SK-N-SH (cell line): ENCODE results near the gene GALNTL6. TPM values are rescaled to one million over a fixed set of nuclear protein-coding genes. Genes with fewer than 3 reads are reported as not detected.

Experiments used
- CTCF ChIA-PET: fragments of 300-600, 350-600 bp; formaldehyde crosslinking; extraction: SDS; loops from one replicate; lab custom pipeline; 2021; lab: Yijun Ruan, JAX
- POLR2A ChIA-PET: fragments of 350-600 bp; sonication (Branson Sonifier 250); formaldehyde crosslinking; extraction: SDS; loops from one replicate; lab custom pipeline; 2020; ENCODE audit warnings: antibody characterized with exemption, inconsistent platforms; lab: Yijun Ruan, JAX
- DNase-seq: peaks from one replicate; pipeline ENCODE4 v3.0.0; 2012
- H2AFZ ChIP-seq: fragments of 200-600 bp; sonication (generic); 2 replicates; pipeline ENCODE4 v1.8.1; 2016; ENCODE audit warnings: antibody characterized with exemption, mild to moderate bottlenecking, low read depth
- H3F3A ChIP-seq: fragments of 200-600 bp; sonication (generic); replicated peaks from 2 replicates; pipeline ENCODE3; 2016; ENCODE audit warnings: antibody characterized with exemption, mild to moderate bottlenecking; ENCODE audit not compliant: insufficient read depth
- H3K27ac ChIP-seq, 2 experiments: fragments of 200-500 bp in 1 of 2; fragments of 200-600 bp in 1 of 2; sonication (Bioruptor generic) in 1 of 2; sonication (generic), shearing (Covaris generic) in 1 of 2; 2 replicates each; pipeline versions ENCODE4 v1.5.1 to v1.6.1; 2014 to 2016; ENCODE audit warnings: low read depth in 2 of 2, inconsistent platforms in 1 of 2, low read length in 1 of 2, mild to moderate bottlenecking in 1 of 2, mixed read lengths in 1 of 2
- H3K27me3 ChIP-seq: fragments of 200-600 bp; sonication (generic), shearing (Covaris generic); 2 replicates; pipeline ENCODE4 v1.6.1; 2016; ENCODE audit warnings: mixed run types; ENCODE audit not compliant: insufficient read depth
- H3K36me3 ChIP-seq, 2 experiments: fragments of 200-500 bp in 1 of 2; fragments of 200-600 bp in 1 of 2; sonication (Bioruptor generic) in 1 of 2; sonication (generic) in 1 of 2; replicated peaks in 1 of 2; 2 replicates each; pipeline versions ENCODE3 to v1.5.1; 2014 to 2016; ENCODE audit warnings: low read length in 1 of 2, mild to moderate bottlenecking in 1 of 2; ENCODE audit not compliant: insufficient read depth in 2 of 2, control insufficient read depth in 1 of 2
- H3K4me1 ChIP-seq, 2 experiments: fragments of 200-500 bp in 1 of 2; fragments of 200-600 bp in 1 of 2; sonication (Bioruptor generic) in 1 of 2; sonication (generic), shearing (Covaris generic) in 1 of 2; 2 replicates each; pipeline versions ENCODE4 v1.5.1 to v1.6.1; 2014 to 2016; ENCODE audit warnings: low read depth in 1 of 2, low read length in 1 of 2, mixed run types in 1 of 2; ENCODE audit not compliant: insufficient read depth in 2 of 2, control insufficient read depth in 1 of 2
- H3K4me2 ChIP-seq: fragments of 200-600 bp; sonication (generic), shearing (Covaris generic); 2 replicates; pipeline ENCODE4 v1.6.1; 2017; ENCODE audit warnings: mixed run types
- H3K4me3 ChIP-seq, 2 experiments: fragments of 200-500 bp in 1 of 2; fragments of 200-600 bp in 1 of 2; sonication (Bioruptor generic) in 1 of 2; sonication (generic), shearing (Covaris generic) in 1 of 2; 2 replicates each; pipeline versions ENCODE4 v1.5.1 to v1.8.1; 2014 to 2016; ENCODE audit warnings: low read depth in 2 of 2, inconsistent platforms in 1 of 2, low read length in 1 of 2, mild to moderate bottlenecking in 1 of 2, mixed read lengths in 1 of 2, moderate library complexity in 1 of 2
- H3K79me2 ChIP-seq: fragments of 200-600 bp; sonication (generic); 2 replicates; pipeline ENCODE4 v1.8.1; 2017; ENCODE audit warnings: mild to moderate bottlenecking; ENCODE audit not compliant: insufficient read depth
- H3K9ac ChIP-seq: fragments of 200-600 bp; sonication (generic); 2 replicates; pipeline ENCODE4 v1.6.1; 2017; ENCODE audit warnings: mixed run types
- H3K9me2 ChIP-seq: fragments of 200-600 bp; sonication (generic); 2 replicates; pipeline ENCODE4 v1.6.1; 2017; ENCODE audit warnings: mixed run types
- H3K9me3 ChIP-seq: fragments of 200-600 bp; sonication (generic); 2 replicates; pipeline ENCODE4 v1.6.1; 2017; ENCODE audit warnings: mixed run types, mild to moderate bottlenecking, moderate library complexity
- H4K20me1 ChIP-seq: fragments of 200-600 bp; sonication (generic); 2 replicates; pipeline ENCODE4 v1.6.1; 2017; ENCODE audit warnings: mild to moderate bottlenecking, mixed run types; ENCODE audit not compliant: insufficient read depth
- CHD2 ChIP-seq: fragments of 150-350 bp; IDR thresholded peaks from 2 replicates; pipeline ENCODE4 v1.6.1; 2018; ENCODE audit warnings: low read length; ENCODE audit not compliant: partially characterized antibody
- ELF1 ChIP-seq: IDR thresholded peaks from 2 replicates; pipeline ENCODE4 v1.4.0; 2012
- EP300 ChIP-seq, 2 experiments: IDR thresholded peaks; 2 replicates each; pipeline versions ENCODE4 v1.4.0 to v1.6.1; 2012; ENCODE audit warnings: borderline replicate concordance in 1 of 2, low read depth in 1 of 2, low read length in 1 of 2
- FOXM1 ChIP-seq: IDR thresholded peaks from 2 replicates; pipeline ENCODE4 v1.4.0; 2012; ENCODE audit warnings: low read depth, mild to moderate bottlenecking
- NFIC ChIP-seq: IDR thresholded peaks from 2 replicates; pipeline ENCODE4 v1.4.0; 2012; ENCODE audit warnings: borderline replicate concordance
- NRF1 ChIP-seq: IDR thresholded peaks from 2 replicates; pipeline ENCODE4 v1.6.1; 2012; ENCODE audit warnings: low read depth, mild to moderate bottlenecking, low read length
- REST ChIP-seq: IDR thresholded peaks from 2 replicates; pipeline ENCODE4 v1.6.1; 2012; ENCODE audit warnings: mild to moderate bottlenecking, low read depth, low read length, moderate library complexity
- TAF1 ChIP-seq: IDR thresholded peaks from 2 replicates; pipeline ENCODE4 v1.6.1; 2012; ENCODE audit warnings: low read depth, mild to moderate bottlenecking, low read length, moderate library complexity, borderline replicate concordance
- TCF12 ChIP-seq: IDR thresholded peaks from 2 replicates; pipeline ENCODE4 v1.4.0; 2012
- USF2 ChIP-seq: fragments of 150-350 bp; IDR thresholded peaks from 2 replicates; pipeline ENCODE4 v1.6.1; 2017; ENCODE audit warnings: antibody characterized with exemption, low read length, low read depth, borderline replicate concordance
- WGBS: methylation state at CpG from one replicate; pipeline ENCODE4 v1.1.6; 2017; ENCODE audit warnings: low lambda C conversion rate; 5-methylcytosine and 5-hydroxymethylcytosine counted together
- polyA plus RNA-seq, 3 experiments: library from polyadenylated mRNA; depleted of rRNA; stranded (reverse); fragments of >200 nt; gene quantifications; 2 replicates each; pipeline ENCODE4 v1.2.3, GENCODE V29; 2012
- TF ChIP-seq, protein P1 (sequence below): fragments of 150-350 bp; IDR thresholded peaks from 2 replicates; pipeline ENCODE4 v1.6.1; 2016; ENCODE audit warnings: mild to moderate bottlenecking, low read depth, low read length

GALNTL6 gene
- polyA plus RNA-seq, 1 of the 3 experiments (the other 2 are of a cell fraction): 0.07 TPM

GRCh38 chr4:173046818-173047217, 1233.6 kb downstream of the GALNTL6 start:
- H3K9me2 ChIP-seq: no peaks in the 10 kb centered on the region
- H2AFZ ChIP-seq: no peak overlapping the region
- no peaks in the 10 kb centered on the region for H3K9me3 ChIP-seq
- CTCF ChIA-PET: interaction anchor here (0.7 to 1.7 kb wide), 4 partner anchors 8 to 255 kb away, joined by 3 to 4 read pairs (median 3); no protein-coding TSS in a partner anchor
- no peak for DNase-seq
- no peaks in the 10 kb centered on the region for H4K20me1 ChIP-seq
- H3F3A ChIP-seq: no peaks in the 10 kb centered on the region
- no peaks in the 10 kb centered on the region for H3K79me2 ChIP-seq
- 77% methylated on average over 5 of the region's 5 CpGs for WGBS
- H3K4me1 ChIP-seq: no peaks in the 10 kb centered on the region; a peak in 2 of 4 replicates
- H3K4me3 ChIP-seq: no peak overlapping the region
- H3K36me3 ChIP-seq: no peaks in the 10 kb centered on the region
- no peak overlapping the region for H3K9ac ChIP-seq
- POLR2A ChIA-PET: no interaction called here
- no peak overlapping the region for H3K27ac ChIP-seq
- no peaks in the 10 kb centered on the region for H3K27me3 ChIP-seq
- no peak overlapping the region for H3K4me2 ChIP-seq
- TF ChIP-seq TAF1 (no peak), EP300 (IDR thresholded peaks at IDR 0.05; ENCODE audit: borderline replicate concordance in 1 of 2, low read depth in 1 of 2, low read length in 1 of 2) (no peak), NFIC (no peak), CHD2 (no peak), TCF12 (no peak), ELF1 (no peak), USF2 (no peak)
- TF ChIP-seq, protein P1, sequence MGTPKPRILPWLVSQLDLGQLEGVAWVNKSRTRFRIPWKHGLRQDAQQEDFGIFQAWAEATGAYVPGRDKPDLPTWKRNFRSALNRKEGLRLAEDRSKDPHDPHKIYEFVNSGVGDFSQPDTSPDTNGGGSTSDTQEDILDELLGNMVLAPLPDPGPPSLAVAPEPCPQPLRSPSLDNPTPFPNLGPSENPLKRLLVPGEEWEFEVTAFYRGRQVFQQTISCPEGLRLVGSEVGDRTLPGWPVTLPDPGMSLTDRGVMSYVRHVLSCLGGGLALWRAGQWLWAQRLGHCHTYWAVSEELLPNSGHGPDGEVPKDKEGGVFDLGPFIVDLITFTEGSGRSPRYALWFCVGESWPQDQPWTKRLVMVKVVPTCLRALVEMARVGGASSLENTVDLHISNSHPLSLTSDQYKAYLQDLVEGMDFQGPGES: no peak

DNA sequence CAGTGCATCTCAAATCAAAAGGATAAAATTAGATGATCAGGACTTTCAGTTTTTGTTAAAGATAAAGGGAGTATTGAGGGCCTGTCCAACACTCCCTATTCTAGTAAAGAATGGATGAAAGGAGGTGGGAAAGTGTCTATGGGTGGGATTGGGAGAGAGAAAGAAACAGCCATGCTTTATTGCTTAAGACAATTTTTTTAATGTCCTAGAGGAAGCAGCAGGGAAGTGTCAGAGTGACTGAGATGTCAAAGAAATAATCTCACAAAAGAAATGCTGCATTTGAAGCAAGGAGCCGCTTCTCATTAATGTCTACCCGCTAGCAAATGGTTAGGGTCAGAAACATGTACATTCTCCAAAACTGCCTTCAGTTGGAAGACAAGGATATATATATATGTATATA, 1238.0 kb downstream of the GALNTL6 start:
- H3K27me3 ChIP-seq: no peaks in the 10 kb centered on the region
- ChIA-PET CTCF (no interaction called here), POLR2A (no interaction called here)
- no peaks in the 10 kb centered on the region for H3K36me3 ChIP-seq
- H3K4me1 ChIP-seq: no peaks in the 10 kb centered on the region; a peak in 2 of 4 replicates
- no peaks in the 10 kb centered on the region for H4K20me1 ChIP-seq
- no peak overlapping the region for H3K4me3 ChIP-seq
- no peaks in the 10 kb centered on the region for H3F3A ChIP-seq
- H3K9me2 ChIP-seq: no peaks in the 10 kb centered on the region
- no peak for TF ChIP-seq FOXM1
- TF ChIP-seq NRF1: no peak
- no peak for TF ChIP-seq TCF12
- TF ChIP-seq EP300 (IDR thresholded peaks at IDR 0.05; ENCODE audit: borderline replicate concordance in 1 of 2, low read depth in 1 of 2, low read length in 1 of 2): no peak
- no peak for TF ChIP-seq REST
- no peak overlapping the region for H3K27ac ChIP-seq
- no peak overlapping the region for H3K9ac ChIP-seq
- DNase-seq: no peak
- 94% methylated on average over 2 of the region's 2 CpGs for WGBS
- no peaks in the 10 kb centered on the region for H3K9me3 ChIP-seq
- no peak overlapping the region for H3K4me2 ChIP-seq
- H2AFZ ChIP-seq: no peak overlapping the region
- H3K79me2 ChIP-seq: no peaks in the 10 kb centered on the region
